Esophagus squamous epithelium (tissue), 4 donors: ENCODE measurements around the gene ATG9B.

Experiments
- CTCF ChIP-seq, 6 experiments: fragments of 450-650 bp in 4 of 6; fragments of 200-600 bp in 2 of 6; sonication (generic) in 2 of 6; IDR thresholded peaks; one replicate each; pipeline ENCODE4 v1.5.1; 2016 to 2019; ENCODE audit warnings: antibody characterized with exemption in 6 of 6, mild to moderate bottlenecking in 4 of 6, moderate library complexity in 4 of 6
- POLR2A ChIP-seq, 4 donors: fragments of 450-650 bp; IDR thresholded peaks; one replicate each; pipeline ENCODE4 v1.6.1; 2017; ENCODE audit warnings: antibody characterized with exemption in 4 of 4, mild to moderate bottlenecking in 4 of 4, moderate library complexity in 3 of 4

- TF ChIP-seq POLR2A (IDR thresholded peaks at IDR 0.05) (no peak), CTCF (IDR thresholded peaks at IDR 0.05) (no peak)
Measured at GRCh38 chr7:150969475-150969874, 54.8 kb downstream of the ATG9B start.
